ENCODE measurements around the gene SLC17A5. TPM values are rescaled to one million over a fixed set of nuclear protein-coding genes. Genes with fewer than 3 reads are reported as not detected.
"Not testable (repeated sequence)": the region's sequence is repeated elsewhere in the genome, so short reads cannot be mapped to it uniquely, and the experiment has no call there.

SLC17A5 gene
- total RNA-seq, 2 donors from 2014 or later: 9.1 to 12.7 TPM

- DNase-seq (no peak), ATAC-seq (no peak)
- intact Hi-C loops (cut with DNase I): no loop called here
Observed at GRCh38 chr6:73556836-73557235, 97.0 kb downstream of the SLC17A5 start.

- intact Hi-C loops (cut with DNase I); ATAC-seq; DNase-seq: not testable (repeated sequence)
Observed at GRCh38 chr6:73555380-73555949, 98.3 kb downstream of the SLC17A5 start.

- ATAC-seq; intact Hi-C loops (cut with DNase I); DNase-seq: not testable (repeated sequence)
Observed at GRCh38 chr6:73551115-73551514, 102.7 kb downstream of the SLC17A5 start.

- ATAC-seq (no peak), DNase-seq (no peak)
- intact Hi-C loops (cut with DNase I): no loop called here
Observed at GRCh38 chr6:73548458-73549446, 105.0 kb downstream of the SLC17A5 start.

GRCh38 chr6:73547036-73547435 is 106.8 kb downstream of the SLC17A5 start:
- ATAC-seq (no peak), DNase-seq (no peak)
- intact Hi-C loops (cut with DNase I): no loop called here

Other genes starting within 250 kb of the SLC17A5 start
- 1 to 10 TPM; 2.0 to 2.2 TPM for gene CGAS, start 201.7 kb downstream of the SLC17A5 start, total RNA-seq
- gene MTO1, start 192.3 kb downstream of the SLC17A5 start, total RNA-seq: 10 to 100 TPM; 24.7 to 28.1 TPM
- 1,000 to 10,000 TPM; 5,040 to 5,332 TPM for gene EEF1A1, start 133.0 kb downstream of the SLC17A5 start, total RNA-seq
- gene CD109, start 42.2 kb upstream of the SLC17A5 start, total RNA-seq: 10 to 100 TPM; 10.5 to 26.4 TPM